Superior temporal gyrus (tissue), 1 donor: ENCODE measurements around the gene AFF1.
"Not testable (repeated sequence)": the region's sequence is repeated elsewhere in the genome, so short reads cannot be mapped to it uniquely, and the experiment has no call there.

Experiments
- DNase-seq: peaks from one replicate; pipeline ENCODE4 v3.0.0-alpha.2; 2016; ENCODE audit errors: extremely low spot score

Gene AFF1

DNA sequence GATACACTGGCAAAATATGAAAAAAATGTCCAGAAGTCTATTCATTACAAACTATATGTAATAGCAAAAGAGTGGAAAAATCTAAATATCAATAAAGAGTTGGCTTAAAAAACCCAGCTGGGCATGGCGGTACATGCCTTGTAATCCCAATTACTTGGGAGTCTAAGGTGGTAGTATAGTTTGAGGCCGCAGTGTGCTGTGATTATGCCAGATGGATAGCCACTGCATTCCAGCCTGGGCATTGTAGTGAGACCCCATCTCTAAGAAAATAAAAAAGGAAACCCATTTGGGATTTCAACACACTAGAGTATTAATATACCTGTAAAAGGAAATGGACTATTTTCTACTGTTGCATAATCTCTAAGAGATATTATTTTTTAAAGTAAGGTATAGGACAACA, 45.4 kb downstream of the AFF1 start:
- no peak for DNase-seq

DNA sequence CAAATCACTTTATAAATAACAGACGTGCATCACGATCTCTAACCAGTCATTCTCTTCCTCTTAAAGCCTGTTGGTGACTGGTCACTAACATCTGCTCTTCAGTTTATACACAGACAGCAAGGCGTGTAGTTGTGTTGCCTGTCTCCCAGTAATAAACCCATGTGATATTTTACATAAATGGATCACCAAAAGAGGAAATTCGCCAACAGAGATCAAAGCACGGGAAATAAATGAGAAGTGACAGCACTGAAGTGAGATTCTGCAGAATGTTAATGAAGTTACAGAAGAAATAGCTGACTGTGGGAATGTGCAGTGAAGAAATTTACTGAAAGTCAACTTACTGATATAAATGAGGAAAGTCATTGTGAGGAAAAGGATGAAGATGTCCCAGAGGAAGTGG, 47.0 kb downstream of the AFF1 start:
- DNase-seq = no peak

DNA sequence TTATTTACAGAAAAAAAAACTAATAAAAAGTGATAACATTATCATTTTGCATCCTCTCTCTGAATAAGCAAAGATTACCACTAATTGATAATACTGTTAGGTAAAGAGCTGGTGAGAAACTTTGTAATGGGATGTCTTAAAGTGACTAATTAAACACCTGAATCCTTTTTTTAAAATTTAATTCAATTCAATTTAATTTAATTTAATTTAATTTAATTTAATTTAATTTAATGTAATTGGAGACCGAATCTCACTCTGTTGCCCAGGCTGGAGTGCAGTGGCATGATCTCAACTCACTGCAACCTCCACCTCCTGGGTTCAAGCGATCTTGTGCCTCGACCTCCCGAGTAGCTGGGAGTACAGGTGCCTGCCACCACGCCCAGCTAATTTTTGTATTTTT, 51.0 kb downstream of the AFF1 start:
- DNase-seq = not testable (repeated sequence)

DNA sequence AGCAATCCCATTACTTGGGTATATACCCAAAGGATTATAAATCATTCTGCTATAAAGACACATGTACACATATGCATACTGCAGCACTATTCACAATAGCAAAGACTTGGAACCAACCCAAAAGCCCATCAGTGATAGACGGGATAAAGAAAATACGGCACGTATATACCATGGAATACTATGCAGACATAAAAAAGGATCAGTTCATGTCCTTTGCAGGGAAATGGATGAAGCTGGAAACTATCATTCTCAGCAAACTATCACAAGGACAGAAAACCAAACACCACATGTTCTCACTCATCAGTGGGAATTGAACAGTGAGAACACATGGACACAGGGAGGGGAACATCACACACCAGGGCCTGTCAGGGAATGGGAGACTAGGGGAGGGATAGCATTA, 54.8 kb downstream of the AFF1 start:
- DNase-seq = not testable (repeated sequence)

DNA sequence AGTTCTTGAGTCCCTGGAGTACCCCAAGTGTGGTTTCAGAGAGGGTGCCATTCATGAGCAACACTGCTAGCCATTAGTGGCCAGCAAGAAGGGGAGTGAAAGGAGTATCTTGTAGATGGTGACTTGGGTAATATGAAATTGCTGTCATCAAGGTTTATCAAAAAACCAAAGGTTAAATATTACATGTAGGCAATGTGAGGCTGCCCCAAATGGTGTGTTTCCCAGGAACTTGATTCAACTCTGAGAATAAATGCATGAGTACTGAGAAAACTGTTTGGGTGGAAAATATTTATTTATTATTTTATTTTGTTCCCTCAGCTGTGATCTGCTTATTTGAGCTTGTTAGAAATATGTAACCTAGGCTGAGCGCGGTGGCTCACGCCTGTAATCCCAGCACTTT, 55.7 kb downstream of the AFF1 start:
- no peak for DNase-seq

DNA sequence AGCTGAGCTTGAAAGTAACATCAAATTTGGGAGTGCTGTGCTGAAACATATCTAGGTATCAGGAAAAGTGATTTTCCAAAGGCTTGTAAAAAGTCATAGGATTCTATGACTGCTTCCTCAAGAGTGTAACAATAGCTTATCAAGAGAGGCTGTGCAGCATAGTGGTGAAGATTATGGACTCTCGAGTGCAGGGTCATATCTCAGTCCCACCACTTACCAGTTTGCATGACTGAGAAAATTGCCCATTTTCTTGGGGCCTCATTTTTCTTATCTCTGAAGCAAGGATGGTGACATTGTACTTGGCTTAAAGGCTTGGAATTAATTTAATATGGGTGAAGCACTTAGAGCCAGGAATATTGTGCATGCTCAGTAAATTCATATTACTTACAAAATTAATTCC, 57.2 kb downstream of the AFF1 start:
- DNase-seq = no peak

DNA sequence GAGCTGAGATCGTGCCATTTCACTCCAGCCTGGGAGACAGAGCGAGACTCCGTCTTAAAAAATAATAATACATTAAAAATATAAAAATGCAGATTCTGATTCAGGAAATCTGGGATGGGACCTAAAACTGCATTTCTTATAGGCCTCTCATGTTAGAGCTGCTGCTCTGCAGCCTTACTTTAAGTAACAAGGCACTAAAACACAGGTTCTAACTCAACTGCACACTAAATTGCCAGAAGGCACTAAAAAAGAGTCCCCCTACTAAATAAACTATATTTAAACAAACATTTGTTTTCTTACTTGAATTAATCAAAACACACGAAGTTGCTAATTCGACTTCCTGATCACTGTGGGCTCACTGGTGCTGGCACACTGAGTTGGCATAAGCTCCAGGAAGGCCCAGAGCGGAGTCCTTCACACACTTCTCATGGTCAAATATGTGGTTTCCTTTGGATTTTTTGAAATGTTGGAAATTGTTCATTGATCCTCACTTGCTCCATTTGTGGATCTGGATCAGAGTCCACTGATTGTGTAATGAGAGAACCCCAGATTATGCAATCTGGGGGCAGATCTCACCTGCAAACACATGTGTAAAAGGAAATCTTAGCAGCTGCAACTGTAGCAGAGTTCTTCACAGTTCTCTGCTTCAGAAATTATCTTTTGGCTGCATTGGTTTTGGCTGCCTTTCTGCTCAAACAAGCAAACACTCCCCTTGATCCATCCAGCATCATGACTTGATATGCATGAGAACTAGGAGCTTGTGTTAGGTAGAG, 59.3 kb downstream of the AFF1 start:
- no peak for DNase-seq

DNA sequence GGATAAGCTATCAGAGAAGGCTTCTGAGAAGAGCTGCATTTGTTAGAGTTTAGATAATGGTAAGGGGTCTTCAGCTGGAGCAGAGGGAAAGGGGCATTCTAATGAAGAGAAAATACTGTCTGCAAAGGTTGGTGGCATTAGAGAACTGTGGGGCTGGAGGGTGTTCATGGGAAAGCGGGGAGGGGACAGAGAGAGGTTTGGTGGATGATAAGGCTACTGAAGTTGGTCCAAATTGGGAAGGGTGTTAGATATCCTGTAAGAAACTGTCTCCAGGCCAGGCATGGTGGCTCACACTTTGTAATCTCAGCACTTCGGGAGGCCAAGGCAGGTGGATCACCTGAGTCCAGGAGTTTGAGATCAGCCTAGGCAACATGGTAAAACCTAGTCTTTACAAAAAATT, 59.9 kb downstream of the AFF1 start:
- DNase-seq = no peak

DNA sequence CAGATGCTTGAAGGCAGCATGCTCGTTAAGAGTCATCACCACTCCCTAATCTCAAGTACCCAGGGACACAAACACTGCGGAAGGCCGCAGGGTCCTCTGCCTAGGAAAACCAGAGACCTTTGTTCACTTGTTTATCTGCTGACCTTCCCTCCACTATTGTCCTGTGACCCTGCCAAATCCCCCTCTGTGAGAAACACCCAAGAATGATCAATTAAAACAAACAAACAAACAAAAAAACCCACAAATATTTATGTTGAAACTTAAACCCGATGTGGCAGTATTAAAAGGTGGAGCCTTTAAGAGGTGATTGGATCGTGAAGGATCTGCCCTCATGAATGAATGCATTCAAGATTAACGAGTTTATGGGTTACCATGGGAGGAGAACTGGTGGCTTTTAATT, 61.7 kb downstream of the AFF1 start:
- DNase-seq = not testable (repeated sequence)

DNA sequence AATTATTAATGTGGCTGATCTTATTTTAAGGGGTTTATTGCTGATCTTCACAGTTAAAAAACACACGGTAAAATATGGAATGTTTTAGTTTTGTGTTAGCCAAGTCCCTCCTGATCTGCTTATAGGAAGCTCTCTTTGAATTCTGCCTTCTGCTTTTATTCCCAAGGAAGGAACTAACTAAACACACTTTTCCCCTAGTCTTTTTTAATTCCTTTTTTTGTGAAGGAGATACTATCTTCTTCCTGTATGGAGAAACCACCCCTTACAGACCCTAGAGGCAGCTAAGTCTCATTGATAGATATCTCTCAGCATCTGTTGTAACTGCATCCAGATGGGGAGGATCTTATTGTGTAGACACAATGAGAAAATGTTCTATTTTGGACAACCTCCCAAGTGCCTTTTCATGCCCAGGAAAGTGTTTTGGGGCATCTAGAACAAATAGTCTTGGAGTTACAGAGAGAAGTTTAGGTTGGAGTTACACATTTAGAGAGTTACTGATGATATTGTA, 64.4 kb downstream of the AFF1 start:
- no peak for DNase-seq

DNA sequence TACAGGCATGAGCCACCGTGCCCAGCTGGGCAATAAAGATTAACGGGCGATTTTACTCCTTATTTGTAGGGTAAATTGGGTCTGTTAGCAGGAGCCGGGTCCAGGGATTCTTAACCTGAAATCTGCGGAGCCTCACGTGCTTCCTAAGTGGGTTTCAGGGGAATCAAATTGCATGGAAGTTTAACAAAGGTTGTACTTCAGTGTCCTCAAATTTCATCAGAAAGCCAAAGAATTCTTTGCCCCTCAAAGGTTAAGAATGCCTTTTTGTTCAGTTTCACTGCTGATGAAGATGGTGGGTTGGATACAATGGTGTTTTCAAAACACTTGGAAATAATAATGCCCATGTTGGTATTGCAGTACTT, 67.9 kb downstream of the AFF1 start:
- no peak for DNase-seq

DNA sequence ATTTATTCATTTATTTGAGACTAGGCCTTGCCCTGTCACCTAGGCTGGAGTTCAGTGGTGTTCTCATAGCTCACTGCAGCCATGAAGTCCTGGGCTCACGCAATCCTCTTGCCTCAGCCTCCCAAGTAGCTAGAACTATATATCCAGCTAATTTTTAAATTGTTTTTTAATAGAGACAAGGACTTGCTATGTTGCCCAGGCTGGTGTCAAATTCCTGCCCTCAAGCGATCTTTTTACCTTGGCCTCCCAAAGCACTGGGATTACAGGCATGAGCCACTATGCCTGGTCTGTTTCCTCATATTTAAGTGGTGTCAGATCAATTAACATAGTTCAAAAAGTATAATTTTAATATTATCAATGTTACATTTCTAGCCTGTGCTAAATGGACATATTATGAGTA, 68.5 kb downstream of the AFF1 start:
- no peak for DNase-seq

DNA sequence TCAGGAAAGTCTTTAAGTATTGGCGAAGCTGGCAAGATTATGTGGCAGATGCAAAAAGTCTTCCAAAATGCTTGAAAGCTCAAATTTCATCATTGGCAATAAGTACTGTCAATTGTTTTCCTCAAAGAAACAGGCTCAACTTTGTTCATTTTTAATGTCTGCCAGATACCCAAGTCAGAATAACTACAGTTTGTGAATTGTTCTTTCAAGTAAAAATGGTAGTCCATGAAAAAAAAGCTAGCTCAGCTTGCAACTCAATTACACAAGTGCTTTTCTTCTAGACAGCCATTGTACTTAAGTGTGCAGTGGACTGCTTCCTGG, 70.5 kb downstream of the AFF1 start:
- no peak for DNase-seq

DNA sequence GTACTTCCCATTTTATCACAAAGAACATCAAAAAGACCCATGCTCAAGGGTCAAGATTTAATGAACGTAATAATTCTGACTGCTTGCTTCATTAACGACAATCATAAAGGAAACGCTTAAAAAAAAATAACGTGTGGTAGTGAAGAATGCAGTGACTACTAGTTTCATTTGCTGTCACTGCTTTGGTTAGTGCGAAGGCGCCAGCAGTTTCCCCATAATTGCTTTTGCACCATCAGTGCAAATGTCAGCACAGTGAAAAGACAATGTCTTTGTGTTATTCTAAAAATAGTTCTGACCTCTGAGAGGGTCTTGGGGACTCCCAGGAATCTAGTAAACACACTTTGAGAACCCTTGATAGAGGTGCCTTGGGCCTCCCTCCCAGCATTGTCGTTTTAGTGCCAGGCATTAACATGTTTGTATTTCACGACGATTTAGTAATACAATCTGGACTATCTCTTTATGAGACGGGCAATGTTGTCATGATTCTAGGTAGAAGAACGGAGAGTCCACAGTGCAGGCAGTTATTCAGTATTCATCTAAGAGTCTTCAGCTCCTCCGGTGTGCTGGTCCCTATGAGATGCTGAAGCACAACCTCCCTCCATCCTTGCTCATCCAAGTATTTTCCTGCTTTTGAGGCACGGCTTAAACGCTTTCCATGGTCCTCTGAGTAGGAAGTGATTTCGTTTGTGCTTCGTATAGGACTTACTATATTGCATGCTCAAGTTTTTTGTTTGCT, 71.0 kb downstream of the AFF1 start:
- DNase-seq = peak; percentile 87

DNA sequence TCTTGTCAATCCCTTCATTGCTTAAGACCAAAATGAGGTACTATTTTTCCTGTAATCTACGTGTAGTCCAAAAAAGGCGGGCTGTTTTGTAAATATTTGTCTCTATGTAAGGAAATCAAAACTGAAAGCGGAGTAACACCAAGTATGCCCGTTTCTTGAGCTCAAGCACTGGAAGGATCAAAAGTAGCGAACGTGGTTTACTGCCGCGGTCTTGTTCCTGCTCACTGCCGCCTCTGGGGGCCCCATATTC, 71.5 kb downstream of the AFF1 start:
- no peak for DNase-seq

DNA sequence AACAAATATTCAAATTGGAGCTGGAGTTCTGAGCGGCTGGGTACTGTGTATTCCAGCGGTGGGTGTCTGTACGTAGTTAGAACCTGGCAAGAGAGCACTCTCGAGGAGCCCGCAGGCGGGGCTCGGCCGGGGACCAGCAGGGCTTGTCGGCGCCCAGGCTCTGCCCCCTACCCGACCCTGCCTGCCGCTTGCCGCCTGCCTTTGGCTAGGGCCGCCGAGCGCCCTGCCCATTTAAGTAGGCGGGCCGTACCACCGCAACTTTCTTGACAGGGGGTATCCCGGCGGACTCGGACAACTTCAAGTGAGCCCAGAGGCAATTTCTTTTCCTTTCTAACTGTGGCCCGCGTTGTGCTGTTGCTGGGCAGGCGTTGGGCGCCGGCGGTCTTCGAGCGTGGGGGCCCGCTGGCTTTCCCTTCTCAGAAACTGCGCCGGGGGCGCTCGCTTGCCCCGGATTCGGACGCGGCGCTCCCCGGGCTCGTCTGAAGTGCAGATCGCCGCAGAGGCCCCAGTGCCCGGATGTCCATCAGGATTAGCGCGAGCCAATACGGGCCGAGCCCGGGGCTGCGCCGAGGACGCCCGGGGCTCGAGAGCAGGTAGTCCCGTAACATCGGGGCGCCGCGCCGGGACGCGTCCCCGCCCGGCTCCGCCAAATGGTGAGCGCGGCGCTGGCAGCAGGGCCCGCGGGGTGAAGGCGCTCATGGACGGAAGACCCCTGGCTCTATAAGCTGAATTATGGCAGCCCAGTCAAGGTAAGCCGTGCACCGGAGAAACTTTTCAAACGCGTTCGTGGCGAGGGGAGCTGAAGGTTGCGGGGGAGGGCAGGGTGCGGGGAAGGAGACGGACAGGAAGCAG, 72.1 kb downstream of the AFF1 start:
- DNase-seq = peak; percentile 91

DNA sequence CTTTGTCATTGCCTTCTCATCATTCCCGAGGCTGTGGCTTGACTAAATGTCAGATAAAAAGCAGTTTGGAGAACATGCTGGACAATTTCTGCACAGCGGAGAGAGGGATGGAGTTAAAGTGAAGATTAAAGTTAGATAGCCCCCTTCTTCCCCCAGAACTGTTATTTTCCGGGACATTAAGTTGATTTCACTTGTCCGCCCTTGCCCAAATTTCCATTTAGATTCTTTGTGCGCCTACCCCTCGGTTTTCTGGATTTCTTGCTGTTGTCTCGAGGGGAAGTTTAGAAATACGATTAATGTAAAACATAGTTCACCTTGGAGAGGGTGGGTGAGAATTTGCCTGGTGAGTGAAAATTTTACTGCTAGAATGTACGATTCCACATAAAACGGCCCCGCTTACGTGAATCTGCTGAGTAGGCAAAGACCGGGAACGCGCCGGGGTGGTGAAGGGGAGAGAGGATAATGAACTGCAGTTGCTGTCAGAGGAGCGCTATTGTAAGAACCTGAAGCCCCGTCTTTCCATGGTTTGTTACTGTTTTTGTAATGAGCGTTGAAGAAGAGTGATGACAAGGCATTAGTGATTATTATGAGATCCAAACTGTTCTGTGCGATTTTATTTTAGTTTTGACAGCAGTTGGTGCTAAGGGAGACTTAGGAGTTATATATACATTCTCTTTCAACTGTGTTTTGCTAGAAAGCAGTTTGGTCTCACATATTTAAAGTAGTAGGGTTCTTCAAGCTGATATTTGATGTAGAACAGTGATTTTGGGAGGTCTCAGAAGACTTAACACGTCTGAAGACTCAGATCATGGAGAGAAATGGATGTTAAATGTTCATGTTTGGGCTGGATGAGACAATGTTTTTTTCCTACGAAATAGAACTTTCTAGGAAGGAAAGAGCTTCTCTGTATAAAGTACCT, 73.0 kb downstream of the AFF1 start:
- DNase-seq = peak; percentile 86

DNA sequence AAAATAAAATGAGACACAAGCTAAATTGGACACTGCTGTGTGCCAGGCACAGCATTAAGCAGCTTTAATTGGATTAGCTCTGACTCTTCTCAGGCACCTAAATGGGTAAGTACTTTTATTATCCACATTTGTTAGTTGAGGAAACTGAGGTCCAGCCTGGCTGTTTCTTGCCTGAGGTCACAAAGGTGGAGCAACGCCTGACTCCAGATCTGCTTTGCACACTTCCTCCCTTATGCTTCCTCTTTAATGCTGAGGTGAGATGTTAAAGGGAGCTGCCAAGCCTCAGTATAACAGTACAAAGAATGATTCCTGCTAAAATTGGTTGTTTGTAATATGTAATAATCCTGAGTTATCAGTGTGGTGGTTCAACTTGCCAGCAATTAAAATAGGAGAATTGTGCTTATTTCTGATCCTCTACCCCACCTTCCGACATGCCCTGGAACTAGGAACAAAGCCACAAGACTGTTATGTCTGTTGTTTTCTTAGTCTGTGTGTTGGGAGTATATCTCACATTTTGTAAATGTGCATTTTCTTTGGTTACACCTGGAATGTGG, 74.4 kb downstream of the AFF1 start:
- no peak for DNase-seq

DNA sequence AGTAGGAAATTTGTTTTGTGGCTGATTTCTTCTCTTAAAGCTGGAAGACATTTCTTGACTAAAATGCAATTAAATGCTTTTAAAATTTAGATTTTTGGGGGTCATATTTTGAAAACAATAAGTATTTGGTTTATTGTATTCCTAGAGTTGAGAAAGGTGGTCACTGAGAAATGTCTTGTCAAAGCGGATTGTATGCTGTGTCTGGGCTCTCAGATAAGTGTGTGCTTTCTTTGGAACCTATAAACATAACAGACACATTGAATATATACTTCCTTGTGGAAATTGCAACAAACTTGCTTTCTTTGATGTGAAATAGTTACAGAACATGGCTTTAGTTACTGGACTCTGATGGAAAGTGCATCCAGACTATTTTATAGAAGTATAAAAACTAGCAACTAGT, 75.4 kb downstream of the AFF1 start:
- no peak for DNase-seq

DNA sequence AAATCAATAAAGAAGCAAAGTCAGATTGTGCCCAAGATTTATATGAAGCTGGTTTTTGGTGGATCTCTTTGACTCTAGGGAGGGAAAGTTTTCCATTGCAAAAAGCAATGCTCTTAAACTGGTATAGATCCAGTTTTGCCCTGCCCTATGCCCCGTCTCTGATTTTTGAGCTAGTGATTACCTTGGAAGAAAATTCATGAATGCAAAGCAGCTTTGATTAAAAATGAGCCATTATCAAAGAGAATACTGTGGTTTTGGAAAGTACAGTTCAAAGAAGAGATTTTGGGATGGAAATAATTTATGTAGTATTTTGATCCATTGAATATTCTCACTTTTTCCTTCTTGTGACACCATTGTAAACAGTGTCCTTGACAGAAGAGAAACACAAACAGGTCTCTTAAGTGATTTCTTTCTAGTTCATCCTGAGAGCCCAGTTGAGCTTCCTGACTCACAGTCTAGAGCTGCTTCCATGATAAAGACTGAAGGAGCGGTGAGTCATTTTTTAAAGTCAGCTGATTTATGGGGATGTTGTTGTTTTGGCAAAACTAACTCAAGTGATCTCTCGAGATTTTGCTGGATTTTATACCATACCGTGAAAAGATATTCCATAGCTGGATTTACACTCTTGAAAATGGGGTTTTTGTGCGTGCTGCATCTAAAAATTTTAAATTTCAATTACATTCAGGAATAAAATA, 76.7 kb downstream of the AFF1 start:
- no peak for DNase-seq
